Neuronal stem cell (in vitro differentiated cells): ENCODE data around the gene CACNG4.

Experiments used
- DNase-seq: peaks from one replicate; pipeline ENCODE4 v3.0.0-alpha.2; 2013; ENCODE audit warnings: low spot score
- H2AFZ ChIP-seq: one replicate; pipeline ENCODE4 v1.6.1; 2013; ENCODE audit warnings: mild to moderate bottlenecking, low read length, inconsistent platforms
- H2AK5ac ChIP-seq: 2 replicates; pipeline ENCODE4 v1.6.1; 2013; ENCODE audit warnings: low read depth, mild to moderate bottlenecking, inconsistent platforms, low read length, moderate library complexity, mixed read lengths
- H2BK120ac ChIP-seq: 2 replicates; pipeline ENCODE4 v1.6.1; 2013; ENCODE audit warnings: low read depth, mild to moderate bottlenecking, inconsistent platforms, low read length, moderate library complexity, mixed read lengths
- H2BK12ac ChIP-seq: one replicate; pipeline ENCODE4 v1.6.1; 2013; ENCODE audit warnings: low read length, inconsistent platforms
- H2BK15ac ChIP-seq: 2 replicates; pipeline ENCODE4 v1.6.1; 2013; ENCODE audit warnings: mild to moderate bottlenecking, low read length, inconsistent platforms, mixed read lengths
- H2BK5ac ChIP-seq: one replicate; pipeline ENCODE4 v1.6.1; 2013; ENCODE audit warnings: inconsistent platforms, mild to moderate bottlenecking, low read length, moderate library complexity
- H3K14ac ChIP-seq: one replicate; pipeline ENCODE4 v1.6.1; 2013; ENCODE audit warnings: low read length, inconsistent platforms
- H3K18ac ChIP-seq: 2 replicates; pipeline ENCODE4 v1.6.1; 2013; ENCODE audit warnings: low read length, inconsistent platforms
- H3K23ac ChIP-seq: 2 replicates; pipeline ENCODE4 v1.6.1; 2013; ENCODE audit warnings: low read depth, mild to moderate bottlenecking, mixed read lengths, low read length, inconsistent platforms; ENCODE audit not compliant: poor library complexity
- H3K27ac ChIP-seq: replicated peaks from 3 replicates; pipeline ENCODE4 v1.5.1; 2013; ENCODE audit warnings: low read length, inconsistent platforms
- H3K27me3 ChIP-seq, 3 experiments: 2 replicates each; pipeline ENCODE4 v1.6.1; 2013; ENCODE audit warnings: low read length in 3 of 3, mild to moderate bottlenecking in 2 of 3, inconsistent platforms in 1 of 3, low read depth in 1 of 3, mixed read lengths in 1 of 3, moderate library complexity in 1 of 3; ENCODE audit not compliant: control insufficient read depth in 3 of 3, insufficient read depth in 3 of 3
- H3K36me3 ChIP-seq, 2 donors: replicated peaks in 1 of 2; 2 replicates each; pipeline ENCODE4 v1.6.1; 2013; ENCODE audit warnings: low read length in 2 of 2; ENCODE audit not compliant: control insufficient read depth in 2 of 2, insufficient read depth in 2 of 2
- H3K4ac ChIP-seq: 2 replicates; pipeline ENCODE4 v1.6.1; 2013; ENCODE audit warnings: inconsistent platforms, mild to moderate bottlenecking, low read length, moderate library complexity
- H3K4me1 ChIP-seq, 2 donors: 1 replicate in 1 of 2; 2 replicates in 1 of 2; pipeline ENCODE4 v1.6.1; 2013; ENCODE audit warnings: low read length in 2 of 2, low read depth in 1 of 2; ENCODE audit not compliant: control insufficient read depth in 2 of 2, insufficient read depth in 1 of 2
- H3K4me2 ChIP-seq: one replicate; pipeline ENCODE4 v1.6.1; 2013; ENCODE audit warnings: mild to moderate bottlenecking, low read length, inconsistent platforms; ENCODE audit not compliant: insufficient read depth, poor library complexity, severe bottlenecking
- H3K4me3 ChIP-seq, 2 donors: 2 replicates each; pipeline ENCODE4 v1.5.1; 2013; ENCODE audit warnings: low read length in 2 of 2, mild to moderate bottlenecking in 2 of 2, inconsistent platforms in 1 of 2, moderate library complexity in 1 of 2
- H3K79me1 ChIP-seq: one replicate; pipeline ENCODE4 v1.6.1; 2013; ENCODE audit warnings: low read depth, mild to moderate bottlenecking, inconsistent platforms, low read length, moderate library complexity
- H3K9ac ChIP-seq: one replicate; pipeline ENCODE4 v1.6.1; 2013; ENCODE audit warnings: mild to moderate bottlenecking, low read depth, low read length, inconsistent platforms; ENCODE audit not compliant: poor library complexity
- H3K9me3 ChIP-seq, 2 donors: replicated peaks in 1 of 2; 2 replicates each; pipeline versions ENCODE3 to v1.6.1; 2013; ENCODE audit warnings: low read length in 2 of 2, mild to moderate bottlenecking in 2 of 2, inconsistent platforms in 1 of 2, low read depth in 1 of 2, mixed read lengths in 1 of 2, moderate library complexity in 1 of 2; ENCODE audit not compliant: control insufficient read depth in 2 of 2, insufficient read depth in 1 of 2
- H4K8ac ChIP-seq: one replicate; pipeline ENCODE4 v1.6.1; 2013; ENCODE audit warnings: low read depth, mild to moderate bottlenecking, inconsistent platforms, low read length, moderate library complexity
- H4K91ac ChIP-seq: one replicate; pipeline ENCODE4 v1.6.1; 2013; ENCODE audit warnings: low read length, low read depth, mild to moderate bottlenecking, inconsistent platforms; ENCODE audit not compliant: poor library complexity
- WGBS, 2 donors: extraction: QIAGEN DNeasy Blood & Tissue Kit; methylation state at CpG; one replicate each; pipeline ENCODE4 v1.1.7; 2013; ENCODE audit warnings: missing lambda C conversion rate in 2 of 2, mixed read lengths in 1 of 2; ENCODE audit not compliant: insufficient read length in 2 of 2, insufficient replicate concordance in 1 of 2; ENCODE audit errors: extremely low coverage in 2 of 2; 5-methylcytosine and 5-hydroxymethylcytosine counted together

The CACNG4 gene

DNA sequence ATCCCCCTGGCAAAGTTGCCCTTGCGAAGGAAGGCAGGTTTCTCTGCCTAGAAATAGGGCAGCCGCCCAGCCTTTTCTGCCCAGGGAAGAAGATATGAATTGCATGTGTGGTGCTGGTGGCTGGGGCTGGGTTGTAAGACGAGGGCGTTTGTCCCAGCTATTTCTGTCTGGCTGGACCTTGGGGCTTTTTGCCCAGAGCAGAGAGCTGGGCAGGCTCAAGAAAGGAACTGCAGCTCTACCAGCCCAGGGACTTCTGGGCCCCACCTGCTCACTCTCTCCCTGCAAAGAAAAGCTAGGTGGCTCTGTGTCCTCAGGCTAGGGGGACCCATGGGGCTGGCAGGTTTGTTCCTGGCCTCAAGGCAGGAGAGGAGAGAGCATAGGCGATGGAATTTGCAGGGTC lies 80.4 kb downstream of the CACNG4 start:
- no peak overlapping the region for H2BK5ac ChIP-seq
- no peak overlapping the region for H3K23ac ChIP-seq
- no peak overlapping the region for H2BK12ac ChIP-seq
- H3K14ac ChIP-seq: no peak overlapping the region
- peak overlapping the region; percentile 15 for H2BK15ac ChIP-seq
- H3K18ac ChIP-seq: no peak overlapping the region
- no peak overlapping the region for H3K4me3 ChIP-seq
- H4K8ac ChIP-seq: no peak overlapping the region
- H3K4me1 ChIP-seq: no peaks in the 10 kb centered on the region
- H2AFZ ChIP-seq: no peak overlapping the region
- peaks cover 0 to 7% (median 0%) of the 10 kb centered on the region in 3 experiments for H3K27me3 ChIP-seq
- H3K9ac ChIP-seq: no peak overlapping the region
- no peaks in the 10 kb centered on the region for H3K79me1 ChIP-seq
- H3K4ac ChIP-seq: no peak overlapping the region
- no peaks in the 10 kb centered on the region for H3K36me3 ChIP-seq
- H3K4me2 ChIP-seq: no peak overlapping the region
- H4K91ac ChIP-seq: no peak overlapping the region
- WGBS, 2 donors: no CpG with 5 or more reads among the region's 5 CpGs
- H3K9me3 ChIP-seq: peaks cover 7 to 14% of the 10 kb centered on the region in 2 donors
- H2BK120ac ChIP-seq: no peak overlapping the region
- no peak for DNase-seq
- no peak overlapping the region for H2AK5ac ChIP-seq
- no peak overlapping the region for H3K27ac ChIP-seq

- no peaks in the 10 kb centered on the region for H3K79me1 ChIP-seq
- no peak overlapping the region for H2BK5ac ChIP-seq
- no peak overlapping the region for H3K4ac ChIP-seq
- H3K9ac ChIP-seq: no peak overlapping the region
- H3K4me2 ChIP-seq: no peak overlapping the region
- no peaks in the 10 kb centered on the region for H3K36me3 ChIP-seq
- H2AK5ac ChIP-seq: peak overlapping the region; percentile 2
- peaks cover 0 to 7% (median 0%) of the 10 kb centered on the region in 3 experiments for H3K27me3 ChIP-seq
- H3K4me3 ChIP-seq: no peak overlapping the region
- H3K4me1 ChIP-seq: no peaks in the 10 kb centered on the region
- DNase-seq: no peak
- no peak overlapping the region for H3K27ac ChIP-seq
- H3K18ac ChIP-seq: no peak overlapping the region
- H2BK15ac ChIP-seq: no peak overlapping the region
- no peak overlapping the region for H4K91ac ChIP-seq
- H2BK12ac ChIP-seq: no peak overlapping the region
- no peak overlapping the region for H2BK120ac ChIP-seq
- no peak overlapping the region for H3K14ac ChIP-seq
- no CpG with 5 or more reads among the region's 4 CpGs for WGBS, 2 donors
- no peak overlapping the region for H2AFZ ChIP-seq
- H3K9me3 ChIP-seq: peaks cover 7 to 14% of the 10 kb centered on the region in 2 donors
- H3K23ac ChIP-seq: no peak overlapping the region
- no peak overlapping the region for H4K8ac ChIP-seq
Measured at GRCh38 chr17:67046398-67046797, 81.9 kb downstream of the CACNG4 start.

GRCh38 chr17:67047382-67047781 lies 82.9 kb downstream of the CACNG4 start:
- Histone ChIP-seq H4K91ac (no peak overlapping the region), H2BK12ac (no peak overlapping the region), H3K4me2 (no peak overlapping the region), H3K9me3 (peaks cover 7 to 14% of the 10 kb centered on the region in 2 donors), H3K36me3 (no peaks in the 10 kb centered on the region), H2AFZ (no peak overlapping the region), H2AK5ac (no peak overlapping the region), H3K18ac (no peak overlapping the region), H3K27me3 (peaks cover 0 to 7% (median 0%) of the 10 kb centered on the region in 3 experiments), H2BK120ac (no peak overlapping the region), H3K27ac (no peak overlapping the region), H3K14ac (no peak overlapping the region), H3K4me1 (no peaks in the 10 kb centered on the region), H3K4me3 (no peak overlapping the region), H2BK15ac (no peak overlapping the region), H3K9ac (no peak overlapping the region), H2BK5ac (no peak overlapping the region), H3K4ac (no peak overlapping the region), H3K79me1 (no peaks in the 10 kb centered on the region), H3K23ac (no peak overlapping the region), H4K8ac (no peak overlapping the region)
- WGBS, 2 donors: no CpG with 5 or more reads among the region's 1 CpG
- DNase-seq: no peak

DNA sequence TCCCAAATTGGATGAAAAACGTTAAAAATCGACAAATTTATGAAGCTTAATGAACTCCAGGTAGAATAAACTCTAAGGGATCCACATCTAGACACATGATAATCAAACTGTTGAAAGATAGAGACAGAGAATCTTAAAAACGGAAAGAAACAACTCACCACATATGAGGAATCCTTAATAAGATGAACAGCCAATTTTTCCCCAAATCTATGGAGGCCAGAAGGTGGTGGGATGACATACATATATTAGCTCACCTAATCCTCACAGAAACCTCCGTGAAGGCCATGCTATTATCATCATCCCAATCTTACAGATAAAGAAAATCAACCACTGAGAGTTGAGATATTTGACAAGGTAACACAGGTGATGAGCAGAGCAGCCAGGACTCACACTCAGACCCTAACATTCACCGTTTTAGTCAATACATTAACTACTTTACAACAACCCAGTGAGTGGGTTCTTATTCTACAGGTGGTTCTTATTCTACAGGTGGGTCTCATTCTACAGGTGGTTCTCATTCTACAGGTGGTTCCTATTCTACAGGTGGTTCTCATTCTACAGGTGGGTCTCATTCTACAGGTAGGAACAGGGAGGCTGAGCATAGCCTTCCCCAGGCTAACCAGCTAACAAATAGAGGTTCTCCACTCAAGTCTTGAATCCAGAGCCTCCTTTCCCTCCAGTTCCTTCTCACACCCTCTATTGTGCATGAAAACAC lies 84.7 kb downstream of the CACNG4 start:
- Histone ChIP-seq H4K91ac (no peak overlapping the region), H3K4me2 (no peak overlapping the region), H2BK15ac (no peak overlapping the region), H3K27me3 (no peaks in the 10 kb centered on the region), H3K4ac (no peak overlapping the region), H3K14ac (no peak overlapping the region), H3K18ac (no peak overlapping the region), H2BK12ac (no peak overlapping the region), H2BK5ac (no peak overlapping the region), H3K9ac (no peak overlapping the region), H3K23ac (no peak overlapping the region), H2AK5ac (no peak overlapping the region), H3K27ac (no peak overlapping the region), H3K9me3 (peaks cover 7 to 14% of the 10 kb centered on the region in 2 donors), H3K79me1 (no peaks in the 10 kb centered on the region), H2AFZ (no peak overlapping the region), H3K4me1 (no peaks in the 10 kb centered on the region), H3K4me3 (no peak overlapping the region), H4K8ac (no peak overlapping the region), H3K36me3 (no peaks in the 10 kb centered on the region), H2BK120ac (no peak overlapping the region)
- no peak for DNase-seq
- WGBS, 2 donors: no CpG with 5 or more reads among the region's 5 CpGs
